Loucy (cell line): ENCODE results near the gene UNC80.
"Not testable (repeated sequence)": the region's sequence is repeated elsewhere in the genome, so short reads cannot be mapped to it uniquely, and the experiment has no call there.

Experiments used
- H2AFZ ChIP-seq: fragments of 200-600 bp; sonication (generic); 2 replicates; pipeline ENCODE4 v1.6.0; 2016; ENCODE audit warnings: antibody characterized with exemption, mild to moderate bottlenecking, low read length, moderate library complexity
- H3F3A ChIP-seq: fragments of 200-600 bp; 2 replicates; pipeline ENCODE4 v1.6.0; 2016; ENCODE audit warnings: antibody characterized with exemption, low read depth, mild to moderate bottlenecking
- H3K27me3 ChIP-seq: fragments of 200-600 bp; sonication (generic); 2 replicates; pipeline ENCODE4 v1.6.1; 2014; ENCODE audit warnings: low read length, mild to moderate bottlenecking; ENCODE audit not compliant: insufficient read depth, poor library complexity, severe bottlenecking
- H3K36me3 ChIP-seq: fragments of 200-600 bp; sonication (generic); 2 replicates; pipeline ENCODE4 v1.6.1; 2016; ENCODE audit warnings: low read length; ENCODE audit not compliant: insufficient read depth
- H3K4me1 ChIP-seq: fragments of 200-600 bp; sonication (generic); 2 replicates; pipeline ENCODE4 v1.5.1; 2014; ENCODE audit warnings: low read length, mild to moderate bottlenecking; ENCODE audit not compliant: insufficient read depth, poor library complexity, severe bottlenecking
- H3K4me2 ChIP-seq: fragments of 200-600 bp; sonication (generic); 2 replicates; pipeline ENCODE4 v1.6.0; 2014; ENCODE audit warnings: antibody characterized with exemption, low read length, low read depth, mild to moderate bottlenecking; ENCODE audit not compliant: poor library complexity, severe bottlenecking
- H3K4me3 ChIP-seq: fragments of 200-600 bp; sonication (generic); 2 replicates; pipeline ENCODE4 v1.5.1; 2014; ENCODE audit warnings: low read length, mild to moderate bottlenecking, mixed read lengths; ENCODE audit not compliant: poor library complexity, severe bottlenecking
- H3K79me2 ChIP-seq: fragments of 200-600 bp; sonication (generic); 2 replicates; pipeline ENCODE4 v1.6.1; 2014; ENCODE audit warnings: low read length; ENCODE audit not compliant: insufficient read depth
- H3K9ac ChIP-seq: fragments of 200-600 bp; sonication (generic); 2 replicates; pipeline ENCODE4 v1.6.0; 2014; ENCODE audit warnings: mild to moderate bottlenecking, low read depth, low read length, moderate library complexity; ENCODE audit not compliant: poor library complexity, severe bottlenecking
- H3K9me2 ChIP-seq: fragments of 200-600 bp; sonication (generic); replicated peaks from 2 replicates; pipeline ENCODE4 v1.6.1; 2016; ENCODE audit warnings: low read depth, low read length, mixed read lengths
- H3K9me3 ChIP-seq: fragments of 200-600 bp; sonication (generic); 2 replicates; pipeline ENCODE4 v1.6.1; 2014; ENCODE audit warnings: mild to moderate bottlenecking, antibody characterized with exemption, low read length, low read depth; ENCODE audit not compliant: insufficient read depth
- H4K20me1 ChIP-seq: fragments of 200-600 bp; sonication (generic); 2 replicates; pipeline ENCODE4 v1.6.0; 2014; ENCODE audit warnings: antibody characterized with exemption, low read length, mild to moderate bottlenecking; ENCODE audit not compliant: insufficient read depth, poor library complexity, severe bottlenecking
- CTCF ChIP-seq: fragments of 200-600 bp; sonication (generic); conservative IDR thresholded peaks from 2 replicates; pipeline ENCODE4 v1.5.1; 2014; ENCODE audit warnings: mild to moderate bottlenecking, antibody characterized with exemption, low read length
- EZH2phosphoT487 ChIP-seq: fragments of 200-600 bp; IDR thresholded peaks from 2 replicates; pipeline ENCODE4 v1.6.1; 2018; ENCODE audit warnings: antibody characterized with exemption, mild to moderate bottlenecking, moderate library complexity, borderline replicate concordance

UNC80 gene

GRCh38 chr2:209788925-209789324, 17.3 kb downstream of the UNC80 start:
- Histone ChIP-seq H3K4me1 (peaks cover 4% of the 10 kb centered on the region), H3K9me3 (no peaks in the 10 kb centered on the region), H3K4me3 (no peak overlapping the region), H3K36me3 (no peaks in the 10 kb centered on the region), H3F3A (no peaks in the 10 kb centered on the region), H4K20me1 (no peaks in the 10 kb centered on the region), H3K9ac (no peak overlapping the region), H2AFZ (peak overlapping the region; percentile 91; the same call in 1 of the 2 replicates), H3K9me2 (no peaks in the 10 kb centered on the region), H3K4me2 (no peak overlapping the region), H3K27me3 (no peaks in the 10 kb centered on the region), H3K79me2 (no peaks in the 10 kb centered on the region)
- TF ChIP-seq CTCF = no peak
- TF ChIP-seq EZH2phosphoT487 = no peak

- H3K79me2 ChIP-seq = no peaks in the 10 kb centered on the region
- H3K4me3 ChIP-seq = peak overlapping the region; percentile 70
- H3K4me1 ChIP-seq = peaks cover 4% of the 10 kb centered on the region
- H3K36me3 ChIP-seq = no peaks in the 10 kb centered on the region
- H3K27me3 ChIP-seq = no peaks in the 10 kb centered on the region
- H3K9ac ChIP-seq = peak overlapping the region; percentile 10
- H3K9me2 ChIP-seq = no peaks in the 10 kb centered on the region
- no peaks in the 10 kb centered on the region for H4K20me1 ChIP-seq
- H3F3A ChIP-seq = no peaks in the 10 kb centered on the region
- peak overlapping the region; percentile 91 for H2AFZ ChIP-seq
- peak overlapping the region; percentile 76 for H3K4me2 ChIP-seq
- no peaks in the 10 kb centered on the region for H3K9me3 ChIP-seq
- TF ChIP-seq CTCF = no peak
- TF ChIP-seq EZH2phosphoT487 = no peak
These were observed 18.6 kb downstream of the UNC80 start for GRCh38 chr2:209790066-209790728.

DNA sequence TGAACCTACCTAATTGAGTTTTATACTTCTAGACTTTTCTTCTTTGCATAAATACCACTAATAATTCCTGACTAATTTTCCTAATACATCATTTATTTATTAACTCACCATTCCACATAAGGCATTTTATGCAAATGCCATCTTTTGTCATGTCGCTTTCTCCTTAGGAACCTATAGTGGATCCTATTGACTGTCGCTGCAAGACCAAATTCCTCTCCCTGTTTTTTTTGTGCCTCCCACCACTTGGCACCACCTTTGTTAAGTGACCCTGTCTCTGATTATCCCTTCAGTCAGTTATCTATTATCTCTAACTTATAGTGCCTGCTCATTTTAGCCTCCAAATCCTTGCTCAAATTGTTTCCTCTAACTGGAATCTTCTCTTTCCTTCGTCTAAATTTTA, 19.5 kb downstream of the UNC80 start:
- Histone ChIP-seq H3F3A (no peaks in the 10 kb centered on the region), H3K9ac (no peak overlapping the region), H3K4me2 (no peak overlapping the region)

DNA sequence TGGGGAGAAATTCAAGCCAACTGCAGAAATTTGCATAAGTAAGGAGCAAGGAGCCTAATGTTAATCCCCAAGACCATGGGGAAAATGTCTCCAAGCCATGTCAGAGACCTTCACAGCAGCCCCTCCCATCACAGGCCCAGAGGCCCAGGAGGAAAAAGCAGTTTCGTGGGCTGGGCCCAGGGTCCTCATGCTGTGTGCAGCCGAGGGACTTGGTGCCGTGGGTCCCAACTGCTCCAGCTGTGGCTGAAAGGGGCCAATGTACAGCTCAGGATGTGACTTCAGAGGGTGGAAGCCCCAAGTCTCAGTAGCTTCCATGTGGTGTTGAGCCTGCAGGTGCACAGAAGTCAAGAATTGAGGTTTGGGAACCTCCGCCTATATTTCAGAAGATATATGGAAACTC, 23.8 kb downstream of the UNC80 start:
- not testable (repeated sequence) for H3K4me2 ChIP-seq, H3K4me1 ChIP-seq, H3K36me3 ChIP-seq, H3F3A ChIP-seq, H3K79me2 ChIP-seq, H3K9me3 ChIP-seq, H3K9ac ChIP-seq, H3K9me2 ChIP-seq, H3K27me3 ChIP-seq, H3K4me3 ChIP-seq, H2AFZ ChIP-seq, H4K20me1 ChIP-seq

More for the DNA sequence above, 19.5 kb downstream of the UNC80 start:
- H4K20me1 ChIP-seq = no peaks in the 10 kb centered on the region
- TF ChIP-seq CTCF = no peak
- no peak for TF ChIP-seq EZH2phosphoT487
- no peaks in the 10 kb centered on the region for H3K36me3 ChIP-seq
- peak overlapping the region; percentile 91; the same call in 1 of the 2 replicates for H2AFZ ChIP-seq
- no peaks in the 10 kb centered on the region for H3K9me3 ChIP-seq
- H3K79me2 ChIP-seq = no peaks in the 10 kb centered on the region
- H3K27me3 ChIP-seq = no peaks in the 10 kb centered on the region
- peaks cover 4% of the 10 kb centered on the region for H3K4me1 ChIP-seq
- H3K9me2 ChIP-seq = no peaks in the 10 kb centered on the region
- no peak overlapping the region for H3K4me3 ChIP-seq
